OCI-LY7 (cell line): ENCODE results near the gene NFIX.

Experiments
- CTCF ChIP-seq: fragments of 200-600 bp; sonication (generic); conservative IDR thresholded peaks from 2 replicates; pipeline ENCODE4 v1.5.1; 2014; ENCODE audit warnings: mild to moderate bottlenecking, antibody characterized with exemption, low read length, moderate library complexity, mixed read lengths
- EZH2phosphoT487 ChIP-seq: fragments of 200-600 bp; sonication (generic); IDR thresholded peaks from 2 replicates; pipeline ENCODE4 v1.6.1; 2018; ENCODE audit warnings: low read depth, borderline replicate concordance, mild to moderate bottlenecking, mixed run types, antibody characterized with exemption, low read length, moderate library complexity, mixed read lengths

- no peak for TF ChIP-seq CTCF
- TF ChIP-seq EZH2phosphoT487: no peak
Observed at GRCh38 chr19:13083627-13084026, 88.4 kb downstream of the NFIX start.
